Gastrocnemius medialis (tissue), 4 donors: ENCODE results near the gene ANTXR1.

ENCODE experiments used
- POLR2A ChIP-seq, 2 donors: fragments of 450-650 bp; IDR thresholded peaks; one replicate each; pipeline ENCODE4 v1.6.1; 2017; ENCODE audit warnings: antibody characterized with exemption in 2 of 2, mild to moderate bottlenecking in 2 of 2, moderate library complexity in 2 of 2
- TF ChIP-seq, protein P1 (sequence below), 5 experiments: fragments of 450-650 bp in 3 of 5; fragments of 200-600 bp in 2 of 5; sonication (generic) in 2 of 5; IDR thresholded peaks in 4 of 5; conservative IDR thresholded peaks in 1 of 5; 1 replicate in 4 of 5; 2 replicates in 1 of 5; pipeline ENCODE4 v1.5.1; 2016 to 2019; ENCODE audit warnings: antibody characterized with exemption in 5 of 5, mild to moderate bottlenecking in 3 of 5, moderate library complexity in 3 of 5

DNA sequence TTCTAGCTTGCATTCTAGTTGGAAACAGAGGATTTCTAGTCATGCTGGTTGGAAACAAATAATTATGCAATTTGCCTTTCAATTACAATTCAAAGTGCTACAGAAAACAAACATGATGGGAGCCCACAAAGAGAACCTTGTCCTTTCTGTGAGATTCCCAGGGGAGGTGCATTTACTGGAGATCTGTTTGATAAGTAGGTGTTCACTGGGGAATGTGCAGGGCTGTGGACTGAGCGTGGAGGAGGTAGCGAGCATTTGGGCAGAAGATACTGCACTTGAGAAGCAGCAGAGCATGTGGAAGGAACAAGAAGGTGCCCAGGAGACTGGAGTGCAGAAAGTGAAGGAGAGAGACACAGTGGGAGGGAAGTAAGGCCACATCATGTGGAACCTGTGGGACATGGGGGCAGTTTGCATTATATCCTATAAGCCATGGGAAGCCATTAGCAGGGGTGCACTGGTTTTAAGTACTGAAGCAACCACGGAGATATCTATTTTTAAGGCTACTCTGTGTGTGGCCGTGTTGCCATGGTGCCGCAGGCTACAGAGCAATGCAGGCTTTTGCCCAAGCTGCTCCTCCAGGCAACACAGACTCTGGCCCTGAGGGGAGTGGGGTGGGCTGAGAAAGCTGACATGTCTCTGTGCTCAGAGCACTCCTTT, 154.0 kb downstream of the ANTXR1 start:
- TF ChIP-seq, protein P1, sequence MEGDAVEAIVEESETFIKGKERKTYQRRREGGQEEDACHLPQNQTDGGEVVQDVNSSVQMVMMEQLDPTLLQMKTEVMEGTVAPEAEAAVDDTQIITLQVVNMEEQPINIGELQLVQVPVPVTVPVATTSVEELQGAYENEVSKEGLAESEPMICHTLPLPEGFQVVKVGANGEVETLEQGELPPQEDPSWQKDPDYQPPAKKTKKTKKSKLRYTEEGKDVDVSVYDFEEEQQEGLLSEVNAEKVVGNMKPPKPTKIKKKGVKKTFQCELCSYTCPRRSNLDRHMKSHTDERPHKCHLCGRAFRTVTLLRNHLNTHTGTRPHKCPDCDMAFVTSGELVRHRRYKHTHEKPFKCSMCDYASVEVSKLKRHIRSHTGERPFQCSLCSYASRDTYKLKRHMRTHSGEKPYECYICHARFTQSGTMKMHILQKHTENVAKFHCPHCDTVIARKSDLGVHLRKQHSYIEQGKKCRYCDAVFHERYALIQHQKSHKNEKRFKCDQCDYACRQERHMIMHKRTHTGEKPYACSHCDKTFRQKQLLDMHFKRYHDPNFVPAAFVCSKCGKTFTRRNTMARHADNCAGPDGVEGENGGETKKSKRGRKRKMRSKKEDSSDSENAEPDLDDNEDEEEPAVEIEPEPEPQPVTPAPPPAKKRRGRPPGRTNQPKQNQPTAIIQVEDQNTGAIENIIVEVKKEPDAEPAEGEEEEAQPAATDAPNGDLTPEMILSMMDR (IDR thresholded peaks at IDR 0.05 in 4 of 5, conservative IDR thresholded peaks at IDR 0.05 in 1 of 5) = no peak
- TF ChIP-seq POLR2A (IDR thresholded peaks at IDR 0.05) = no peak
